HG03045 (cell line): ENCODE data around the gene MAP4K4.

Experiments
- ATAC-seq: cut with Tn5 transposase; IDR thresholded peaks from one replicate; pipeline ENCODE4 v1.9.1; 2021; ENCODE audit warnings: mild to moderate bottlenecking, moderate library complexity; ENCODE audit not compliant: unreplicated experiment

Gene MAP4K4

DNA sequence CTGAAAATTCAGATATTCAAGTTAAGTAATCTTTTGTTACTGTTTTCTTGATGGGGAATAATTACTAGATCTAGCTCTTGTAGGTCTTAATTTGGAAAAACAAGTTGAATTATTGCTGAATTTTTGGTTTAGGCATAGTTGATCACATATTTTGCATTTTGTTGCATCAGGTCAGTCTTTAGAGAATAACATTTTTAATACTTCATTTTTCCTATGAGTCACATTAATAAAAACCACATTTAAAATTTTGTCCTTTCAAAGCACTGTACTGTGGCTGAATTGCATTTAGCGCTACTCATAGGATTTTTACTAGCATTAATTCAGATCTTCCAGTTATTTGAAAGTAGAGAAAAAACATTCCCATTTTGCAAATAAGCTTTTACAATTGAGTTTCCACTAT is 23.2 kb downstream of the MAP4K4 start:
- ATAC-seq = no peak

GRCh38 chr2:101722864-101723263 is 25.4 kb downstream of the MAP4K4 start:
- no peak for ATAC-seq

DNA sequence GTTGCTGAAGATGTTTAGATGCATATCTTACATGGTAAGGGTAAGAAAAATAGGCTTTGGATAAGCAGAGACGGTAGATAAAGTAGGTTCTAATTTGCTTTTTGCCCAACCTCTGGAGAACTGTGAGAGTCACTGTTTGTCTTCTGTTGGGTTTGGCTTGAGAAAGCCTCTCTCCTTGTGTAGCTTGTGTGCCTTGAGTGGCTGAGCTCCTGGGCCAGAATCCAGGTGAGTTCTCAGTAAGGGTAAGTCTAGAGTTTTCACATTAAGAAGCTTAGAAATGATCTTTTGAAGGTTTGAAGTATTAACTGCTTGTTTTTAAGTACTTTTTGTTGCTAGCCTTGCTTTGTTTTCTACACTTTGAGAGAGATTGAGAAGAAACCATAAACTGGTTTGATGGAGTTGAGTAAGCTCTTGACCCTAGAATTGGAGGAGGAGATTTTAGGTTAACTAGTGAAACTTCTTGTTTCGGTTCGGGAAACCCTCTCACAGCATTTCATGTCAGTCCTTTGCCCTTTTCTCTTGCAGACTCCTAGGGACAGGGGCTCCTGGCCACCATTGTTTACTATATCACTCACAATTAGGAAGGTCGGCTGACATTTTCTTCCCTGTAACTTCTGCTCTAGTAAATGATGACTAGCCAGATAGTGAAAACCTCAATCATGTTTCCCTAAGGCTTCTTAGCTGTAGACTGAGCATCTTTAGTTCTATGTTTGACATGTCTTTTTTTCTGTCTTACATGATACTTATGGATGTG is 26.0 kb downstream of the MAP4K4 start:
- no peak for ATAC-seq

DNA sequence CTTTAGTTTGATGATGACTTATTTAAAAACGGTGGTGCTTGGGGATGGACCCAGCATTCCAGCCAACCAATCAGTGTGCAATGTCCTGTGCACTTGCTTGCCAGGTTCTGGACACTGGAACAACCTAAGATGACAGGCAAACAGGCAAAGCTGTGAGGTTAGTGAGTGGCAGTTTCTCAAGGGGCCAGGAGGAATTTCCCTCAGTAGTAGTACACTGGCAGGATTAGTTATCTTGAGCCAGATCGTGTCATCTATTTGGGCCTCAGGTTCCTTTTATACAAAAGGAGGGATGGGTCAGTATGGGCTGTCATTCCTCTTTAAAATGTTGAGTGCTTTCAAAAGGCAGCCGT is 26.6 kb downstream of the MAP4K4 start:
- no peak for ATAC-seq

DNA sequence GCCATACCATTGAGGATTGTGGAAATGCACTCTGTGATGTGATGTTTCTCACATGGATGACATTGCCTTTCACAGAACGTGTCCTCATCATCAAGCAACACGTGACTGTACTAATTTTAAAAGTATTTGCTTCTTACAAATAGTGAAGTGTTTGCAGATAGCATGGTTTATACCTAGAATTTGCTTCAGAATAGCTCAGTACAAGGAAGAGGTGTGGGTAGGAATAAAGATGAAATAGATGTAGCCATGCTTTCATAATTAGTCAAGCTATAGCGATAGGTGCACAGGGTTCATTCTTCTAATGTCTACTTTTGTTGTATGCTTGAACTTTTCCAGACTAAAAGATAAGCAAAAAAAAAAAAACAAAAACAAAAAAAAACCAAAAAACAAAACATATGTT is 27.5 kb downstream of the MAP4K4 start:
- ATAC-seq = no peak

DNA sequence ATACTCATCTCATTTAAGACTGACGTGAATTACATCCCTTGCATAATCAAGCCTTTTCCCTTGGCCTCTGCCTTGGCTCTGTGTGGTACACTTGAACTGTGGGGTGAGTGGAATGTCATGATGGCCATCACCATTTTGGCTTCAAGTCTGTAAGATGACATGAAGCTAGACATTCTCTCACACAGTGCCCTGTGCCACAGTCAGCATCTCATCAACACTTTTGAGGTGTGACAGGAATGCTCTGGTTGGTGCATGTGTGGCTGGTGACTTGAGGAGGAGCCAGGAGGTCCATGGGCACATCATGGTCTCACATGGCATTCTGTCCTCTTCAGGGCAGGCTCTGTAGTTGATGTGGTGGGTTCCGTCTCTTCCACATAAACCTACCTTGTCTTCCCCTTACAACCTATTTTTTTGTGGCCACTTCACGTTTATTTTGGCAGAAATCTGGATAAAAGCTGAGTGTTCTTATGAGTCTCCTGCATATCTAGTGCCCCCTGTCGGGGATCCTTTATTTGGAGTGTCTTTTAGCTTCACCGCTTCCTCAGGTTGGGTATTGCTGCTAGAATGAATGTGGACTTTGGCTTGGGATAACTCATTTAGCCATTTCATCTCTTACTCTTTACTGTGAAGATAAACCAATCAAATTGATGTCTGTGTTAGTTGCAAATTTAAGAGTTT is 28.1 kb downstream of the MAP4K4 start:
- no peak for ATAC-seq

DNA sequence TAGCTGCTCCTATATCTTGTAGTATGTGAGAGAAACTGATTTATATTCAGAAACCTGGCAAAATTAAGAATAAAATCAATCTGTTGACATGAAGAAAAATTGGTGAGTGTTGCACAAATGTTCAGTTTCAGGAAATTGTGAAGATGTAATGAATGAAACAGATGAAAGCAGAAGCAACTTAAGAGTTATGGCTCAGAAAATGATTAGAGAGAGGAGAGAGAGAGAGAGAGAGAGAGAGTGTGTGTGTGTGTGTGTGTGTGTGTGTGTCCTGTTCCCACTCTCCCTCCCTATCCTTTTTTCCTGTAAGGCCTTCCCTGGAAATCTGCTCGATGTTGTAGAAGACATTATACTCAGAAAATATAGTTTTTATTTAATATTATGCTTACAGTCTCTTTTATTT is 31.4 kb downstream of the MAP4K4 start:
- ATAC-seq = no peak

- ATAC-seq = no peak
Measured at GRCh38 chr2:101729521-101730190, 32.1 kb downstream of the MAP4K4 start.

GRCh38 chr2:101731221-101732054 is 33.9 kb downstream of the MAP4K4 start:
- no peak for ATAC-seq

GRCh38 chr2:101732199-101732598 is 34.7 kb downstream of the MAP4K4 start:
- ATAC-seq = no peak

DNA sequence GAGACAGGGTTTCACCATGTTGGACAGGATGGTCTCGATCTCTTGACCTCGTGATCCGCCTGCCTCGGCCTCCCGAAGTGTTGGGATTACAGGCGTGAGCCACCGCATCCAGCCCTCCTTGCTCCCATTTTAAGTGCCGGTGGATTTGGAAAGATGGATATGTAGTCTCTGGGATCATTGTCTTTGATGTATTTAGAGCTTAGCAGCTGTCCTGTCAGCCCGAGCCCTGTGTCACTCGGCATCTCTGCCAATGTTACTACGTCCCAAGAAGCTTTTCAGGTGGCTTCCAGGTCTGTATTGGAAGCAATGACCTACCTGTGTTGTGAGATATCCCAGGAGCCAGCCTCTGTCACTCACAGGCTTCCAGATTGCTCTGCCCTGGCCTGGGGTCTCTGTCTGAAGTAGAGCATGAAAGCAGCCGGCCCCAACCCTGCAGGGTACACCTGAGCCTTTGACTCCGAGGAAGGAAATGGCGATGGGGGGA is 35.3 kb downstream of the MAP4K4 start:
- ATAC-seq = no peak

- no peak for ATAC-seq
Measured at GRCh38 chr2:101733257-101733993, 35.9 kb downstream of the MAP4K4 start.

DNA sequence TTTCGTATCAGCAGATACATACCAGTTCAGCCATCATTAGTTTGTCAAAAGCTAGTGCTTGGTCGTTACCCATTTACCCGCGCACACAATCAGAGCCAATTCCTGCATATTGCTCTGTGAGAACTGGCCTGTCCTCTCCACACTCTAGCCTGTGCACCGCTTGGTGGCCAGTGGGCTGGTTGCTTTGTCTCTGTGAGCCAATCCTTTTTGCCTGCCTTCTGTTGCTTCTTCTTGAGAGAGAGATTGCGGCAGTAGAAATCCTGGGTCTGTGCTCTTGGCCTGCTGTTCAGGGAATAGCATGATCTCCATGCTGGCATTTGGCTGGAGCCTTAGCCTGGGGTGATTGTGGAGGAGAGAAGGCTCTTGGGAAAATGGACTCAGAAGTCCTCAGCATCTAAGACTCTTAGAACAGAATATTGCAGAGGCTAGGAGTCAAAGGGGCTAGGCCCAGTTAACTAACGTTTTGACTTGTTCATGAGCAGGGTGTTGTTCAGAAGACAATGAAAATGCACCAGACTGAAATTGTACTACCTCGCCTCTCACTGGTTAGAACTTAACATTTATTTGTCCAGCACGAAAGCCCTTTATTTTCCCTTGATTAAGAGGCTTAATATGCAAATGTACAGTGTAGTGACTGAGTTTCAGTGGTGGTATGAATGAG is 37.1 kb downstream of the MAP4K4 start:
- ATAC-seq = no peak

GRCh38 chr2:101735166-101735533 is 37.6 kb downstream of the MAP4K4 start:
- no peak for ATAC-seq

DNA sequence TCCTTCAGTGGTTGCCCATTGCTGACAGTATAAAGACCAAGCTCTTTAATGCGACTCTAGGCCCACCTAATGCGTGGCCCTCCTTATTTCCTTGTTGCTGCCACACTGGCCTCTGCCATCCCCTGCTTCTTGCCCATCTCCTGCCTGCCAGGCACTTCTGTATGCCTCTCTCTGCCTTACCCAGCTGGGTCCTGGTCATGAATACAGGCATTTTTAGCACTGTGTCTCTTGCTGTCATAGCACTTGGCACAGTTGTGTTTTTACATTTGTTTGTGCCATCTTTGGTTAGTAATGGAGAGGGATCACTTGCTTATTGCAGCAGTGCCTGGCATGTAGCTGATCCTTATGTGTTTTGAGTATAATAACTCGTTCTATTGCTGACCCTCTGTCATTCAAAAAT is 38.7 kb downstream of the MAP4K4 start:
- ATAC-seq = no peak

DNA sequence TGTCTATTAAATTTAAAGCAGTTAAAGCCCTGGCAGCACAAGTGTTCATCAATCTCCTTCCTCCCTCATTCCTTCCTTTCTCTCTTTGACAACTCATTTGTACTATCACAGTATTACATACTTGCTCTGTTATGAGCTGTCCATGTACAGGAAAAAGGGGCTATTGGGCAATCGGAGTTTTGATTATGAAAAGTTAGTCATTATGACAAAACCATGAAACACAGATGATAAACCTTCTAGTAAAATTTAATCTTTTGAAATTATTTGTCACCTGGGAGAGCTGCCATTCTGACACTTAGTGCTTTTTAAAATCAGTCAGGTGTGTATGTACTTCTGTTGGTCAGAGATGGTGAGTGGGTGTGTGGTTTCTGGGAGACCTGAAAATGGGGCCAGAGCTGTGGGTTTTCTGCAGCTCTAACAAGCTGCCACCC is 39.4 kb downstream of the MAP4K4 start:
- ATAC-seq = no peak

DNA sequence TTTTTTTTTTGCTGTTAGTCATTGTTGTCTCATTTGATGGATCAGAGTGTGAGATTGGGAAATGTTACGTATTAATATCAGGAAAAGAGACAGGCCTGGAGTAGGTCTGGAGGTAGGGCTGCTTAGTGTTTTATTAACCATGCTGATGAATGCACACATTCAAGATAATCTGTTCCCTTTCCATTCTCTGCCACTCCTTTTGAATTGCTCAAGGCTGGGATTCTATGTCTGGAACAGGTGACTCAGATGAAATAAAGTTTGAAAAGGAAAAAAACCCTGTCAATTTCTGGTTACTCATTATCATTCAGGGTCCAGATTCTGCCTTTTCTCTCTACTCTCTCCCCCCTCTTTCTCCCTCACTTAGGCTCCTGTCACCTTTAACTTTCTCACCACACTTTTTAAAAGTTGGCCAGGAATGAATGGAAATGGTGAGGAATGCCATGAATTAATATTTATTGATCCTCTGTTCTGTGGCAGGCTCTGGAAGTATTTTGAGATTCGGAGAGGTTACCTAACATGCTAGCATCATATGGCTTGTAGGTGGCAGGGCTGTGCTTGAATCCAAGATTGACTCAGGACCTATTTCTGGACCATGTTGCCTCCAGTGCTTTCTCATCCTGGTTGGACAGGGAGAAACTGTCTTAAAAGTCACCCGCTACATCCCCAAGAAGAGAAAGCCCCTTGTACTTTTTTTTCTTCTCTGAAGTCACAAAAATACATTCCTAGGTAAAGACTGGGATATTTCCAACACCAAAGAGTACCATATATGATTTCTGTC is 40.2 kb downstream of the MAP4K4 start:
- ATAC-seq = no peak

GRCh38 chr2:101738649-101739048 is 41.1 kb downstream of the MAP4K4 start:
- ATAC-seq = no peak

DNA sequence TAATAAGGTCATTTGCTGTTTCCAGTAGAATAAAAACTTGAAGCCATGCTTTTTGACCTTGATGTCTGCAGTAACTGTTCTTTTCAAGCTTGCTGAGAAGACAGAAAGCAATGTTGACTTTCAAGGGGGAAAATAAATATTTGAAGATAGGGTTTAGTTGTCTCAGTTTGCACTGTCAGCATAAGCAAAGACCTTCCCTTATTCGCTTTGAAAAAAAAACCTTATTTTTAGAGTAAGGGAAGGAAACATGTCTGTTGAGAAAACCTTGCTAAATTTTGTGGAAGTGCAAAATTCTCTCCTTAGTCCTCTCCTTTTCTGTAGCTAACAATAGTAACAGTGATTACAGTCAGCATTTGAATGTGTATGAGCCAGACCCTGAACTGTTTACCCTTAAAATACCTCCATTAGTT is 43.1 kb downstream of the MAP4K4 start:
- no peak for ATAC-seq
